ENCODE data around the gene ACOT13. TPM values are rescaled to one million over a fixed set of nuclear protein-coding genes. Genes with fewer than 3 reads are reported as not detected.
"Not testable (repeated sequence)": the region's sequence is repeated elsewhere in the genome, so short reads cannot be mapped to it uniquely, and the experiment has no call there.

The ACOT13 gene
- polyA plus RNA-seq, 1 donor: 16.6 TPM

- DNase-seq (ENCODE audit: low read depth): no peak
Measured at GRCh38 chr6:24692415-24692814, 25.5 kb downstream of the ACOT13 start.

GRCh38 chr6:24692848-24693592, 26.1 kb downstream of the ACOT13 start:
- DNase-seq (ENCODE audit: low read depth): no peak

GRCh38 chr6:24694198-24694597, 27.3 kb downstream of the ACOT13 start:
- DNase-seq (ENCODE audit: low read depth): no peak

GRCh38 chr6:24695635-24696034, 28.8 kb downstream of the ACOT13 start:
- not testable (repeated sequence) for DNase-seq (ENCODE audit: low read depth)

GRCh38 chr6:24696097-24696496, 29.2 kb downstream of the ACOT13 start:
- DNase-seq (ENCODE audit: low read depth): no peak

GRCh38 chr6:24699521-24700359, 32.9 kb downstream of the ACOT13 start:
- no peak for DNase-seq (ENCODE audit: low read depth)

GRCh38 chr6:24702720-24703282, 35.9 kb downstream of the ACOT13 start:
- DNase-seq (ENCODE audit: low read depth): no peak

- DNase-seq (ENCODE audit: low read depth): no peak
Measured at GRCh38 chr6:24704468-24704867, 37.6 kb downstream of the ACOT13 start.

- no peak for DNase-seq (ENCODE audit: low read depth)
Measured at GRCh38 chr6:24708612-24709011, 41.7 kb downstream of the ACOT13 start.

GRCh38 chr6:24709014-24709711, 42.3 kb downstream of the ACOT13 start:
- DNase-seq (ENCODE audit: low read depth): no peak

- no peak for DNase-seq (ENCODE audit: low read depth)
Measured at GRCh38 chr6:24710519-24711303, 43.8 kb downstream of the ACOT13 start.

- DNase-seq (ENCODE audit: low read depth): not testable (repeated sequence)
Measured at GRCh38 chr6:24716602-24717148, 49.8 kb downstream of the ACOT13 start.

- no peak for DNase-seq (ENCODE audit: low read depth)
Measured at GRCh38 chr6:24718449-24719124, 51.7 kb downstream of the ACOT13 start.

- DNase-seq (ENCODE audit: low read depth): no peak
Measured at GRCh38 chr6:24719125-24719971, 52.5 kb downstream of the ACOT13 start, which contains the start of gene C6orf62. Gene C6orf62 (minus strand): TSS chr6:24719154. CDS start chr6:24718668, 486 bp downstream.

- DNase-seq (ENCODE audit: low read depth): no peak
Measured at GRCh38 chr6:24720131-24720603, 53.3 kb downstream of the ACOT13 start.

GRCh38 chr6:24720604-24721460, 54.0 kb downstream of the ACOT13 start:
- peak; percentile 99 for DNase-seq (ENCODE audit: low read depth)

- DNase-seq (ENCODE audit: low read depth): no peak
Measured at GRCh38 chr6:24721461-24722215, 54.8 kb downstream of the ACOT13 start.
